ENCODE results near the gene HGS. TPM values are rescaled to one million over a fixed set of nuclear protein-coding genes. Genes with fewer than 3 reads are reported as not detected.

Gene HGS
- polyA plus RNA-seq, 3 donors, result 19.3 to 200 (median 28.0) TPM

DNA sequence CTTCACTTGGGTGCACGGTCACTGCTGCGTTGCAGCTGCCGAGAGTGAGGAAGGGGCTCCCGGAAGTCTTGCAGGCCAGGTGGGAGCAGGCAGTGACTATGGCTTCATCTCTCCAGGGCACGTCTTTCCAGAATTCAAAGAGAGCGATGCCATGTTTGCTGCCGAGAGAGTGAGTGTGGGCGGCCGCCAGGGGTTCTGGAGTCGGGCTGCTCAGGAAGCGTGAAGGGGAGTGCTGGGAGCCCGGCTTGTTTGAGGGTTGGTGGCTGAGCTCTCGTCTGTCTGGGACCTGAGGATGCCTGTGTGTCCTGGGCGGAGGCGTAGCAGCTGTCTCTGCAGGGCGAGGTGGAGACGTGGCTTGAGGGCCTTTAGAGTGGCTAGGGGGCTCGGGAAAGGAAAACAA, 6.3 kb downstream of the HGS start:
- peaks cover 62 to 97% of the 10 kb centered on the region in 2 donors for H3K36me3 Mint-ChIP-seq

GRCh38 chr17:81690549-81690948, 6.7 kb downstream of the HGS start:
- TF ChIP-seq, protein P1, sequence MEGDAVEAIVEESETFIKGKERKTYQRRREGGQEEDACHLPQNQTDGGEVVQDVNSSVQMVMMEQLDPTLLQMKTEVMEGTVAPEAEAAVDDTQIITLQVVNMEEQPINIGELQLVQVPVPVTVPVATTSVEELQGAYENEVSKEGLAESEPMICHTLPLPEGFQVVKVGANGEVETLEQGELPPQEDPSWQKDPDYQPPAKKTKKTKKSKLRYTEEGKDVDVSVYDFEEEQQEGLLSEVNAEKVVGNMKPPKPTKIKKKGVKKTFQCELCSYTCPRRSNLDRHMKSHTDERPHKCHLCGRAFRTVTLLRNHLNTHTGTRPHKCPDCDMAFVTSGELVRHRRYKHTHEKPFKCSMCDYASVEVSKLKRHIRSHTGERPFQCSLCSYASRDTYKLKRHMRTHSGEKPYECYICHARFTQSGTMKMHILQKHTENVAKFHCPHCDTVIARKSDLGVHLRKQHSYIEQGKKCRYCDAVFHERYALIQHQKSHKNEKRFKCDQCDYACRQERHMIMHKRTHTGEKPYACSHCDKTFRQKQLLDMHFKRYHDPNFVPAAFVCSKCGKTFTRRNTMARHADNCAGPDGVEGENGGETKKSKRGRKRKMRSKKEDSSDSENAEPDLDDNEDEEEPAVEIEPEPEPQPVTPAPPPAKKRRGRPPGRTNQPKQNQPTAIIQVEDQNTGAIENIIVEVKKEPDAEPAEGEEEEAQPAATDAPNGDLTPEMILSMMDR (IDR thresholded peaks at IDR 0.05), result no peak

More for the DNA sequence above, 6.3 kb downstream of the HGS start:
- no peak overlapping the region for H3K4me3 Mint-ChIP-seq
- peaks cover 96 to 99% of the 10 kb centered on the region in 2 donors for H3K36me3 ChIP-seq (replicated peaks in 1 of 2; ENCODE audit: control insufficient read depth in 1 of 2, insufficient read depth in 2 of 2, low read length in 2 of 2)
- H3K27me3 Mint-ChIP-seq (ENCODE audit: low read depth in 3 of 3), result no peaks in the 10 kb centered on the region
- H4K20me1 ChIP-seq (ENCODE audit: insufficient read depth, low read length), result peaks cover 100% of the 10 kb centered on the region
- no peak overlapping the region for H2AFZ ChIP-seq (ENCODE audit: insufficient read depth, low read depth, low read length, poor library complexity, severe bottlenecking)
- DNase-seq, result no peak
- no peak overlapping the region for H3K9ac ChIP-seq (ENCODE audit: insufficient read depth, low read length, poor library complexity, severe bottlenecking)
- no peaks in the 10 kb centered on the region for H3K27me3 ChIP-seq (ENCODE audit: control insufficient read depth in 2 of 2, insufficient read depth in 2 of 2, low read length in 2 of 2)
- H3K27ac ChIP-seq (ENCODE audit: low read depth in 1 of 2, low read length in 2 of 2), result no peak overlapping the region
- TF ChIP-seq, protein P1 (IDR thresholded peaks at IDR 0.05), result no peak
- H3K9me3 Mint-ChIP-seq, result no peaks in the 10 kb centered on the region
- peaks cover 8% of the 10 kb centered on the region for H3K4me1 Mint-ChIP-seq
- peaks cover 60% of the 10 kb centered on the region for H3K79me2 ChIP-seq (ENCODE audit: insufficient read depth, low read length)
- no peak overlapping the region for H3K4me2 ChIP-seq (replicated peaks; ENCODE audit: extremely low read depth, low read length, poor library complexity, severe bottlenecking)
- intact Hi-C loops (cut with micrococcal nuclease), result no loop called here
- 96% methylated on average over 15 of the region's 18 CpGs for WGBS (ENCODE audit: insufficient coverage)
- H3K4me1 ChIP-seq (ENCODE audit: control insufficient read depth in 1 of 2, insufficient read depth in 2 of 2, low read length in 2 of 2), result peaks cover 4 to 6% of the 10 kb centered on the region in 2 donors
- no peaks in the 10 kb centered on the region for H3K9me3 ChIP-seq (replicated peaks in 1 of 2; ENCODE audit: control insufficient read depth in 1 of 2, insufficient read depth in 1 of 2, low read length in 2 of 2)
- peak overlapping the region in 2 of 7 donors; percentile 33 to 60 for H3K27ac Mint-ChIP-seq
- H3K4me3 ChIP-seq (replicated peaks in 1 of 3; ENCODE audit: low read depth in 2 of 3, low read length in 3 of 3), result no peak overlapping the region

More at GRCh38 chr17:81690549-81690948, 6.7 kb downstream of the HGS start:
- H3K4me1 ChIP-seq (ENCODE audit: control insufficient read depth in 1 of 2, insufficient read depth in 2 of 2, low read length in 2 of 2), result peaks cover 0 to 1% of the 10 kb centered on the region in 2 donors
- H4K20me1 ChIP-seq (ENCODE audit: insufficient read depth, low read length), result peaks cover 100% of the 10 kb centered on the region
- Mint-ChIP-seq H3K4me1 (peaks cover 3% of the 10 kb centered on the region), H3K36me3 (peaks cover 64 to 97% of the 10 kb centered on the region in 2 donors), H3K4me3 (no peak overlapping the region), H3K9me3 (no peaks in the 10 kb centered on the region), H3K27me3 (ENCODE audit: low read depth in 3 of 3) (no peaks in the 10 kb centered on the region), H3K27ac (no peak overlapping the region)
- H3K9me3 ChIP-seq (replicated peaks in 1 of 2; ENCODE audit: control insufficient read depth in 1 of 2, insufficient read depth in 1 of 2, low read length in 2 of 2), result no peaks in the 10 kb centered on the region
- H3K36me3 ChIP-seq (replicated peaks in 1 of 2; ENCODE audit: control insufficient read depth in 1 of 2, insufficient read depth in 2 of 2, low read length in 2 of 2), result peaks cover 98 to 100% of the 10 kb centered on the region in 2 donors
- 91% methylated on average over 17 of the region's 17 CpGs for WGBS (ENCODE audit: insufficient coverage)
- intact Hi-C loops (cut with micrococcal nuclease), result no loop called here
- H3K79me2 ChIP-seq (ENCODE audit: insufficient read depth, low read length), result peaks cover 55% of the 10 kb centered on the region
- no peak for DNase-seq
- H3K9ac ChIP-seq (ENCODE audit: insufficient read depth, low read length, poor library complexity, severe bottlenecking), result no peak overlapping the region
- no peak overlapping the region for H2AFZ ChIP-seq (ENCODE audit: insufficient read depth, low read depth, low read length, poor library complexity, severe bottlenecking)
- H3K4me2 ChIP-seq (replicated peaks; ENCODE audit: extremely low read depth, low read length, poor library complexity, severe bottlenecking), result no peak overlapping the region
- H3K4me3 ChIP-seq (replicated peaks in 1 of 3; ENCODE audit: low read depth in 2 of 3, low read length in 3 of 3), result no peak overlapping the region
- no peak overlapping the region for H3K27ac ChIP-seq (ENCODE audit: low read depth in 1 of 2, low read length in 2 of 2)
- H3K27me3 ChIP-seq (ENCODE audit: control insufficient read depth in 2 of 2, insufficient read depth in 2 of 2, low read length in 2 of 2), result no peaks in the 10 kb centered on the region
